GM21723 (cell line): Measurements from ENCODE around the gene CFD.
"Not testable (repeated sequence)": the region's sequence is repeated elsewhere in the genome, so short reads cannot be mapped to it uniquely, and the experiment has no call there.

ENCODE experiments used
- ATAC-seq: cut with Tn5 transposase; IDR thresholded peaks from one replicate; pipeline ENCODE4 v1.9.1; 2021; ENCODE audit warnings: mild to moderate bottlenecking, moderate library complexity; ENCODE audit not compliant: unreplicated experiment

Gene CFD

GRCh38 chr19:825897-826644 is 33.4 kb upstream of the CFD start:
- ATAC-seq, result no peak

- no peak for ATAC-seq
These were observed 32.2 kb upstream of the CFD start for GRCh38 chr19:827314-827709.

GRCh38 chr19:827710-828321 is 31.6 kb upstream of the CFD start, which contains the start of gene AZU1:
Gene AZU1, plus strand, starts transcription at chr19:827837. Its CDS starts 10 bp downstream, at chr19:827847.
- ATAC-seq, result no peak

GRCh38 chr19:829129-829758 is 30.2 kb upstream of the CFD start:
- no peak for ATAC-seq

GRCh38 chr19:831407-832369 is 27.8 kb upstream of the CFD start:
- ATAC-seq, result no peak

- no peak for ATAC-seq
These were observed 25.2 kb upstream of the CFD start for GRCh38 chr19:834216-834615.

- no peak for ATAC-seq
These were observed 24.2 kb upstream of the CFD start for GRCh38 chr19:835210-835810.

- no peak for ATAC-seq
These were observed 18.8 kb upstream of the CFD start, which contains the start of gene PRTN3 for GRCh38 chr19:840519-841206. Gene PRTN3, plus strand, starts transcription at chr19:840999. Its CDS starts 10 bp downstream, at chr19:841009.

- not testable (repeated sequence) for ATAC-seq
These were observed 16.7 kb upstream of the CFD start for GRCh38 chr19:842802-843179.

- no peak for ATAC-seq
These were observed 16.2 kb upstream of the CFD start for GRCh38 chr19:843180-843835.

- ATAC-seq, result no peak
These were observed 15.5 kb upstream of the CFD start for GRCh38 chr19:843836-844545.

- ATAC-seq, result no peak
These were observed 14.9 kb upstream of the CFD start for GRCh38 chr19:844546-844971.

GRCh38 chr19:845707-846521 is 13.6 kb upstream of the CFD start:
- no peak for ATAC-seq

GRCh38 chr19:848386-848921 is 11.0 kb upstream of the CFD start:
- ATAC-seq, result no peak

GRCh38 chr19:849195-849594 is 10.3 kb upstream of the CFD start:
- not testable (repeated sequence) for ATAC-seq

- no peak for ATAC-seq
These were observed 9.1 kb upstream of the CFD start for GRCh38 chr19:850221-850978.

GRCh38 chr19:850979-851335 is 8.5 kb upstream of the CFD start:
- ATAC-seq, result no peak
